HepG2 (cell line): ENCODE measurements around the gene C20orf204. TPM values are rescaled to one million over a fixed set of nuclear protein-coding genes. Genes with fewer than 3 reads are reported as not detected.

Source experiments
- EEA1 ChIP-seq: sonication (generic); formaldehyde crosslinking; IDR thresholded peaks from 2 replicates; pipeline ENCODE4 v1.5.1; 2020; ENCODE audit warnings: mild to moderate bottlenecking, missing genetic modification reagents, borderline replicate concordance
- JARID2 ChIP-seq: sonication (generic); formaldehyde crosslinking; IDR thresholded peaks from 2 replicates; pipeline ENCODE4 v1.8.1; 2023; ENCODE audit warnings: missing genetic modification reagents, inconsistent platforms; ENCODE audit not compliant: insufficient replicate concordance
- KLF12 ChIP-seq: sonication (generic); formaldehyde crosslinking; IDR thresholded peaks from 2 replicates; pipeline ENCODE4 v1.4.0; 2020; ENCODE audit warnings: missing genetic modification reagents, borderline replicate concordance
- MAZ ChIP-seq, 2 experiments: sonication (generic) in 1 of 2; formaldehyde crosslinking in 1 of 2; IDR thresholded peaks; 2 replicates each; pipeline versions ENCODE4 v1.5.0 to v1.6.1; 2012 to 2020; ENCODE audit warnings: low read depth in 2 of 2, mild to moderate bottlenecking in 2 of 2, borderline replicate concordance in 1 of 2, improper control_type of control experiment in 1 of 2, low read length in 1 of 2, missing genetic modification reagents in 1 of 2, moderate library complexity in 1 of 2
- REL ChIP-seq: sonication (generic); formaldehyde crosslinking; conservative IDR thresholded peaks from 2 replicates; pipeline ENCODE4 v1.8.0; 2022; ENCODE audit warnings: mild to moderate bottlenecking, missing genetic modification reagents, moderate library complexity
- SMAD9 ChIP-seq: sonication (generic); formaldehyde crosslinking; IDR thresholded peaks from 2 replicates; pipeline ENCODE4 v1.5.1; 2020; ENCODE audit warnings: mild to moderate bottlenecking, missing genetic modification reagents
- TBP ChIP-seq: sonication (generic); formaldehyde crosslinking; IDR thresholded peaks from 2 replicates; pipeline ENCODE4 v1.5.0; 2020; ENCODE audit warnings: missing genetic modification reagents
- TCF12 ChIP-seq, 2 experiments: fragments of 450-650 bp in 1 of 2; sonication (generic) in 1 of 2; formaldehyde crosslinking in 1 of 2; IDR thresholded peaks; 2 replicates each; pipeline versions ENCODE4 v1.6.1 to v1.8.0; 2017 to 2022; ENCODE audit warnings: antibody characterized with exemption in 1 of 2, mild to moderate bottlenecking in 1 of 2, missing genetic modification reagents in 1 of 2, moderate library complexity in 1 of 2
- ZNF317 ChIP-seq: sonication (generic); formaldehyde crosslinking; IDR thresholded peaks from 2 replicates; pipeline ENCODE4 v1.5.0; 2020; ENCODE audit warnings: mild to moderate bottlenecking, missing genetic modification reagents
- polyA plus RNA-seq, 8 experiments: library from polyadenylated mRNA; depleted of rRNA in 3 of 8; stranded (reverse) in 7 of 8; unstranded in 1 of 8; fragments of >200 nt; fragmentation: Illumina TruSeq in 4 of 8; extraction: Trizol in 4 of 8; gene quantifications; 2 replicates each; pipeline versions ENCODE4 v1.2.1 to v1.2.3, GENCODE V29; 2011 to 2016; ENCODE audit warnings: low read depth in 4 of 8, missing spikeins in 1 of 8, mixed read lengths in 1 of 8; ENCODE audit not compliant: insufficient read depth in 1 of 8
- total RNA-seq, 5 experiments: library from RNA; depleted of rRNA; stranded (reverse); fragments of >200 nt; fragmentation: Illumina TruSeq; extraction: Trizol; gene quantifications; 2 replicates each; pipeline ENCODE4 v1.2.3, GENCODE V29; 2016; ENCODE audit warnings: low read depth in 1 of 5
- TF ChIP-seq, protein P1 (sequence below): sonication (generic); formaldehyde crosslinking; IDR thresholded peaks from 2 replicates; pipeline ENCODE4 v1.8.0; 2022; ENCODE audit warnings: mild to moderate bottlenecking, missing genetic modification reagents; ENCODE audit not compliant: insufficient replicate concordance
- TF ChIP-seq, protein P2 (sequence below): sonication (generic); formaldehyde crosslinking; IDR thresholded peaks from 2 replicates; pipeline ENCODE4 v1.8.1; 2023; ENCODE audit warnings: missing genetic modification reagents, inconsistent platforms, borderline replicate concordance
- TF ChIP-seq, protein P3 (sequence below): sonication (generic); formaldehyde crosslinking; IDR thresholded peaks from 2 replicates; pipeline ENCODE4 v1.9.0; 2022; ENCODE audit warnings: low read depth, missing genetic modification reagents
- TF ChIP-seq, protein P4 (sequence below): sonication (generic); formaldehyde crosslinking; conservative IDR thresholded peaks from 2 replicates; pipeline ENCODE4 v1.4.0; 2020; ENCODE audit warnings: missing genetic modification reagents
- TF ChIP-seq, protein P5 (sequence below): IDR thresholded peaks from 2 replicates; pipeline ENCODE4 v1.6.1; 2012; ENCODE audit warnings: low read depth, low read length, improper control_type of control experiment
- TF ChIP-seq, protein P6 (sequence below): sonication (generic); formaldehyde crosslinking; conservative IDR thresholded peaks from 2 replicates; pipeline ENCODE4 v1.8.1; 2023; ENCODE audit warnings: missing genetic modification reagents

C20orf204 gene
- total and polyA plus RNA-seq, 2 of the 13 experiments (the other 11 are each of a cell fraction or from before 2014, with no cell fraction given): 22.1 to 80.0 TPM

DNA sequence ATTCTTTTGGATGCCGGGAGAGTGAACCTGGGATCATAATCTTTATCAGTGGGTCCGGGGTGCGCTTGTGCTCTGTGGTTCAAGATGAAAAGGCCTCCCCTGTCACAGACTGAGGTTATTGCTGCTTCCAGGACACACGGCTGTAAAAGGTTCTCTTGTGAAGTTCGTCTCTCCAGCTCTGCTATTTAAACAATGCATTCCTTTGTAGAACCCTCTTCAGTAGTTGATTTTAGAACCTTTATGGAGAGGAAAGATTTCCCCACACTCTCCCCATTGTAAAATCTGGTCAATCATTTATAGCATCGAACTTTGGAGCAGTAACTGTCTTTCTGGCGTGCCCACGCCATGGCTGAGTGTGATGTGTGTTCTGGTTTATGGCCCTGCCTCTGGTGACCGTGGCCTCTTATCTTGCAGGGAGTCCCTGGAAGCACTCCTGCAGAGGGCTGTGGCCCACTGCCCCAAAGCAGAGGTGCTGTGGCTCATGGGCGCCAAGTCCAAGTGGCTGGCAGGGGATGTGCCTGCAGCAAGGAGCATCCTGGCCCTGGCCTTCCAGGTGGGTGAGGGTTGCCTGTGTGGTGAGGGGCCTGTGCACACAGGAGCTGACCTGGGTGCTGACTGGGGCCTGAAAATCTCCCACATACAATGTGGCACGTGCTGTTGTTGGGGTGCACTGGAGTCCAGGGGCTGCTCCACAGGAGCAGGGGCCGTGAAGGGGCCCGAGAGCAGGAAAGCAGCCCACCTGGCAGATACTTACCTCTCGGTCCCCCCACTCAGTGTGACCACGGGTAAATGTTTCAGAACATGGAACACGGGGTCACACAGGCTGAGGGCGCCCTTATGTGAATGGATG lies 11.6 kb upstream of the C20orf204 start (continued):
- TF ChIP-seq MAZ (IDR thresholded peaks at IDR 0.05; ENCODE audit: borderline replicate concordance, low read depth, low read length) (no peak), MAZ (CRISPR knock-in tag; IDR thresholded peaks at IDR 0.05; ENCODE audit: low read depth) (peak; percentile 60; the same call in 1 of the 2 replicates), EEA1 (CRISPR knock-in tag) (peak; percentile 94; the same call in 1 of the 2 replicates), ZNF317 (CRISPR knock-in tag) (0 out of 2 replicates have a peak, but pooled peaks have one; percentile 19), KLF12 (CRISPR knock-in tag) (no peak), SMAD9 (CRISPR knock-in tag) (no peak), JARID2 (CRISPR knock-in tag) (no peak), REL (no peak), TCF12 (IDR thresholded peaks at IDR 0.05) (no peak), TCF12 (CRISPR knock-in tag; IDR thresholded peaks at IDR 0.05) (no peak; the same call in 1 of the 2 replicates), TBP (CRISPR knock-in tag) (no peak)
- TF ChIP-seq, protein P1, sequence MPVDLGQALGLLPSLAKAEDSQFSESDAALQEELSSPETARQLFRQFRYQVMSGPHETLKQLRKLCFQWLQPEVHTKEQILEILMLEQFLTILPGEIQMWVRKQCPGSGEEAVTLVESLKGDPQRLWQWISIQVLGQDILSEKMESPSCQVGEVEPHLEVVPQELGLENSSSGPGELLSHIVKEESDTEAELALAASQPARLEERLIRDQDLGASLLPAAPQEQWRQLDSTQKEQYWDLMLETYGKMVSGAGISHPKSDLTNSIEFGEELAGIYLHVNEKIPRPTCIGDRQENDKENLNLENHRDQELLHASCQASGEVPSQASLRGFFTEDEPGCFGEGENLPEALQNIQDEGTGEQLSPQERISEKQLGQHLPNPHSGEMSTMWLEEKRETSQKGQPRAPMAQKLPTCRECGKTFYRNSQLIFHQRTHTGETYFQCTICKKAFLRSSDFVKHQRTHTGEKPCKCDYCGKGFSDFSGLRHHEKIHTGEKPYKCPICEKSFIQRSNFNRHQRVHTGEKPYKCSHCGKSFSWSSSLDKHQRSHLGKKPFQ (CRISPR knock-in tag): no peak
- TF ChIP-seq, protein P2, sequence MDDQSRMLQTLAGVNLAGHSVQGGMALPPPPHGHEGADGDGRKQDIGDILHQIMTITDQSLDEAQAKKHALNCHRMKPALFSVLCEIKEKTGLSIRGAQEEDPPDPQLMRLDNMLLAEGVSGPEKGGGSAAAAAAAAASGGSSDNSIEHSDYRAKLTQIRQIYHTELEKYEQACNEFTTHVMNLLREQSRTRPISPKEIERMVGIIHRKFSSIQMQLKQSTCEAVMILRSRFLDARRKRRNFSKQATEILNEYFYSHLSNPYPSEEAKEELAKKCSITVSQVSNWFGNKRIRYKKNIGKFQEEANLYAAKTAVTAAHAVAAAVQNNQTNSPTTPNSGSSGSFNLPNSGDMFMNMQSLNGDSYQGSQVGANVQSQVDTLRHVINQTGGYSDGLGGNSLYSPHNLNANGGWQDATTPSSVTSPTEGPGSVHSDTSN: no peak
- TF ChIP-seq, protein P3, sequence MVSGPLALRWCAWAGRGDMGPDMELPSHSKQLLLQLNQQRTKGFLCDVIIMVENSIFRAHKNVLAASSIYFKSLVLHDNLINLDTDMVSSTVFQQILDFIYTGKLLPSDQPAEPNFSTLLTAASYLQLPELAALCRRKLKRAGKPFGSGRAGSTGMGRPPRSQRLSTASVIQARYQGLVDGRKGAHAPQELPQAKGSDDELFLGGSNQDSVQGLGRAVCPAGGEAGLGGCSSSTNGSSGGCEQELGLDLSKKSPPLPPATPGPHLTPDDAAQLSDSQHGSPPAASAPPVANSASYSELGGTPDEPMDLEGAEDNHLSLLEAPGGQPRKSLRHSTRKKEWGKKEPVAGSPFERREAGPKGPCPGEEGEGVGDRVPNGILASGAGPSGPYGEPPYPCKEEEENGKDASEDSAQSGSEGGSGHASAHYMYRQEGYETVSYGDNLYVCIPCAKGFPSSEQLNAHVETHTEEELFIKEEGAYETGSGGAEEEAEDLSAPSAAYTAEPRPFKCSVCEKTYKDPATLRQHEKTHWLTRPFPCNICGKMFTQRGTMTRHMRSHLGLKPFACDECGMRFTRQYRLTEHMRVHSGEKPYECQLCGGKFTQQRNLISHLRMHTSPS (CRISPR knock-in tag): peak; percentile 68; the same call in 1 of the 2 replicates
- TF ChIP-seq, protein P4, sequence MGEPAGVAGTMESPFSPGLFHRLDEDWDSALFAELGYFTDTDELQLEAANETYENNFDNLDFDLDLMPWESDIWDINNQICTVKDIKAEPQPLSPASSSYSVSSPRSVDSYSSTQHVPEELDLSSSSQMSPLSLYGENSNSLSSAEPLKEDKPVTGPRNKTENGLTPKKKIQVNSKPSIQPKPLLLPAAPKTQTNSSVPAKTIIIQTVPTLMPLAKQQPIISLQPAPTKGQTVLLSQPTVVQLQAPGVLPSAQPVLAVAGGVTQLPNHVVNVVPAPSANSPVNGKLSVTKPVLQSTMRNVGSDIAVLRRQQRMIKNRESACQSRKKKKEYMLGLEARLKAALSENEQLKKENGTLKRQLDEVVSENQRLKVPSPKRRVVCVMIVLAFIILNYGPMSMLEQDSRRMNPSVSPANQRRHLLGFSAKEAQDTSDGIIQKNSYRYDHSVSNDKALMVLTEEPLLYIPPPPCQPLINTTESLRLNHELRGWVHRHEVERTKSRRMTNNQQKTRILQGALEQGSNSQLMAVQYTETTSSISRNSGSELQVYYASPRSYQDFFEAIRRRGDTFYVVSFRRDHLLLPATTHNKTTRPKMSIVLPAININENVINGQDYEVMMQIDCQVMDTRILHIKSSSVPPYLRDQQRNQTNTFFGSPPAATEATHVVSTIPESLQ (CRISPR knock-in tag): no peak
- TF ChIP-seq, protein P5, sequence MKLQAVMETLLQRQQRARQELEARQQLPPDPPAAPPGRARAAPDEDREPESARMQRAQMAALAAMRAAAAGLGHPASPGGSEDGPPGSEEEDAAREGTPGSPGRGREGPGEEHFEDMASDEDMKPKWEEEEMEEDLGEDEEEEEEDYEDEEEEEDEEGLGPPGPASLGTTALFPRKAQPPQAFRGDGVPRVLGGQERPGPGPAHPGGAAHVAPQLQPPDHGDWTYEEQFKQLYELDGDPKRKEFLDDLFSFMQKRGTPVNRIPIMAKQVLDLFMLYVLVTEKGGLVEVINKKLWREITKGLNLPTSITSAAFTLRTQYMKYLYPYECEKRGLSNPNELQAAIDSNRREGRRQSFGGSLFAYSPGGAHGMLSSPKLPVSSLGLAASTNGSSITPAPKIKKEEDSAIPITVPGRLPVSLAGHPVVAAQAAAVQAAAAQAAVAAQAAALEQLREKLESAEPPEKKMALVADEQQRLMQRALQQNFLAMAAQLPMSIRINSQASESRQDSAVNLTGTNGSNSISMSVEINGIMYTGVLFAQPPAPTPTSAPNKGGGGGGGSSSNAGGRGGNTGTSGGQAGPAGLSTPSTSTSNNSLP: peak; percentile 90
- TF ChIP-seq, protein P6, sequence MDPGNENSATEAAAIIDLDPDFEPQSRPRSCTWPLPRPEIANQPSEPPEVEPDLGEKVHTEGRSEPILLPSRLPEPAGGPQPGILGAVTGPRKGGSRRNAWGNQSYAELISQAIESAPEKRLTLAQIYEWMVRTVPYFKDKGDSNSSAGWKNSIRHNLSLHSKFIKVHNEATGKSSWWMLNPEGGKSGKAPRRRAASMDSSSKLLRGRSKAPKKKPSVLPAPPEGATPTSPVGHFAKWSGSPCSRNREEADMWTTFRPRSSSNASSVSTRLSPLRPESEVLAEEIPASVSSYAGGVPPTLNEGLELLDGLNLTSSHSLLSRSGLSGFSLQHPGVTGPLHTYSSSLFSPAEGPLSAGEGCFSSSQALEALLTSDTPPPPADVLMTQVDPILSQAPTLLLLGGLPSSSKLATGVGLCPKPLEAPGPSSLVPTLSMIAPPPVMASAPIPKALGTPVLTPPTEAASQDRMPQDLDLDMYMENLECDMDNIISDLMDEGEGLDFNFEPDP (CRISPR knock-in tag): 0 out of 2 replicates have a peak, but pooled peaks have one; percentile 5
